ENCODE results near the gene BRCA1. TPM values are rescaled to one million over a fixed set of nuclear protein-coding genes. Genes with fewer than 3 reads are reported as not detected.
A peak's percentile ranks its signal among the peaks of the same experiment; 100 is the strongest.

BRCA1 gene
- polyA plus RNA-seq, 2 of the 4 experiments (the other 2 are of a cell fraction) = 41.0 to 71.8 TPM

DNA sequence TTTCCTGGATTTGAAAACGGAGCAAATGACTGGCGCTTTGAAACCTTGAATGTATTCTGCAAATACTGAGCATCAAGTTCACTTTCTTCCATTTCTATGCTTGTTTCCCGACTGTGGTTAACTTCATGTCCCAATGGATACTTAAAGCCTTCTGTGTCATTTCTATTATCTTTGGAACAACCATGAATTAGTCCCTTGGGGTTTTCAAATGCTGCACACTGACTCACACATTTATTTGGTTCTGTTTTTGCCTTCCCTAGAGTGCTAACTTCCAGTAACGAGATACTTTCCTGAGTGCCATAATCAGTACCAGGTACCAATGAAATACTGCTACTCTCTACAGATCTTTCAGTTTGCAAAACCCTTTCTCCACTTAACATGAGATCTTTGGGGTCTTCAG, 32.3 kb downstream of the BRCA1 start:
- Histone ChIP-seq H3K4me2 (no peak overlapping the region), H3K9me3 (no peaks in the 10 kb centered on the region), H3K4me3 (no peak overlapping the region), H3K27ac (no peak overlapping the region), H3K4me1 (no peaks in the 10 kb centered on the region)
- no peak for ATAC-seq
- TF ChIP-seq BHLHE40 (IDR thresholded peaks at IDR 0.05; ENCODE audit: low read depth, low read length) (no peak), HEYL (CRISPR knock-in tag; IDR thresholded peaks at IDR 0.05) (no peak), FOSL2 (IDR thresholded peaks at IDR 0.05) (no peak), FOSL2 (CRISPR knock-in tag; IDR thresholded peaks at IDR 0.05) (no peak), RCOR1 (IDR thresholded peaks at IDR 0.05; ENCODE audit: low read depth, low read length) (no peak), FOSB (CRISPR knock-in tag; IDR thresholded peaks at IDR 0.05) (no peak)
- CTCF ChIA-PET = interaction anchor here (1.2 kb wide), 1 partner anchor 9 kb away, joined by 3 read pairs; no protein-coding TSS in a partner anchor
- POLR2A ChIA-PET = no interaction called here
- WGBS (ENCODE audit: missing lambda C conversion rate) = 80% methylated on average over 4 of the region's 4 CpGs
- DNase-seq (ENCODE audit: low read depth in 1 of 2, low spot score in 1 of 2) = no peak
- no peak for FAIRE-seq

DNA sequence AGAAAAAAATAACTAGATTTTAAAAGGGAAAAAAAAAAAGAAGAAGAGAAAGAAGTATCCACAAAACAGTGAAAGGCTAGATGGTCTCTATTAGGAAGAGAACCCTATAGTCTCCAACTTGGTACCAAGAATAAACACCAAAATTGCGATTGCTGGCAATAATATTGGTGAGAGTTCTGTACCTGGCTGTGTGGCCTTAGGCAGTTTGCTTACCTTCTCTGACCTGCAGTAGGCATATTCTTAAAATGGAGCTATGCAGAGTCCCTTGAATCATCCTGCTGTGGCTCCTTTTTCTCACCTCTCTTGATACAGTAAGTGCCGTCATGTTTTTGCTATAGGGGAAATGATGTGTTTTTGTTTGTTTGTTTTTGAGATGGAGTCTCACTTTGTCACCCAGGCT, 35.1 kb downstream of the BRCA1 start:
- Histone ChIP-seq H3K4me2 (no peak overlapping the region), H3K9me3 (no peaks in the 10 kb centered on the region), H3K27ac (no peak overlapping the region), H3K4me1 (no peaks in the 10 kb centered on the region), H3K4me3 (no peak overlapping the region)
- TF ChIP-seq CBX2 (IDR thresholded peaks at IDR 0.05; ENCODE audit: borderline replicate concordance, low read depth) (no peak), FOSB (CRISPR knock-in tag; IDR thresholded peaks at IDR 0.05) (no peak), PHF8 (IDR thresholded peaks at IDR 0.05; ENCODE audit: borderline replicate concordance, low read depth) (no peak), RAD21 (conservative IDR thresholded peaks at IDR 0.05 in 1 of 2, IDR thresholded peaks at IDR 0.05 in 1 of 2) (no peak), HOXA7 (CRISPR knock-in tag; IDR thresholded peaks at IDR 0.05) (no peak), JUNB (IDR thresholded peaks at IDR 0.05) (no peak), TP53 (CRISPR knock-in tag; IDR thresholded peaks at IDR 0.05) (no peak)
- FAIRE-seq (no peak), ATAC-seq (no peak), DNase-seq (ENCODE audit: low read depth in 1 of 2, low spot score in 1 of 2) (no peak)
- WGBS (ENCODE audit: missing lambda C conversion rate) = 91% methylated on average over 2 of the region's 2 CpGs
- POLR2A ChIA-PET = no interaction called here
- CTCF ChIA-PET = interaction anchor here (0.7 to 2.1 kb wide), 4 partner anchors 9 to 1606 kb away, joined by 3 to 10 read pairs (median 4); partner anchors contain the start of gene RND2

DNA sequence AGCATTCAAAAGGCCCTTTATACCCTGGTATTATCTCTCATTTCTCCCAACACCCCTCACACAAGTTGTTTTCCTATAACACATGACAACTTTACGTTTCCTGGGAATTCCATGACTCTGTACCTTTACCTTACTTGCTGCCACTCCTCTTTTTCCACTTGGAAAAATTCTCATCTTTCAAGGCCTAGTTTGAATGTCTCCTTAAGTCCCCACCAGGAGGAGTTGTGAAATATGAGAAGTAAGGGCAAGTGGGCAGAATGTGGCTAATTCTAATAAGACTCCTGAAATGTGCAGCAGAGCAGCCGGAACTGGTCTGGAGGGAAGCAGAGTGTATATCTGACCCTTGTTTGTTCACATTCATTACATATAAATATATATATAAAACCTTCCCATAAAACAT, 39.7 kb downstream of the BRCA1 start:
- FAIRE-seq (no peak), ATAC-seq (peak in 1 of 2 experiments; percentile 46; a peak in 3 of 6 replicates), DNase-seq (ENCODE audit: low read depth in 1 of 2, low spot score in 1 of 2) (peak in 1 of 2 experiments; percentile 46)
- TF ChIP-seq SMC3 (IDR thresholded peaks at IDR 0.05) = no peak
- no peak for TF ChIP-seq PBX3 (IDR thresholded peaks at IDR 0.05)
- TF ChIP-seq KDM1A (IDR thresholded peaks at IDR 0.05; ENCODE audit: low read depth) = no peak
- no peak for TF ChIP-seq ZSCAN20 (CRISPR knock-in tag; IDR thresholded peaks at IDR 0.05)
- TF ChIP-seq HOXB5 (CRISPR knock-in tag; IDR thresholded peaks at IDR 0.05) = no peak
- H3K4me3 ChIP-seq = no peak overlapping the region
- H3K4me1 ChIP-seq = no peaks in the 10 kb centered on the region
- 88% methylated on average over 2 of the region's 2 CpGs for WGBS (ENCODE audit: missing lambda C conversion rate)
- POLR2A ChIA-PET = no interaction called here
- no peak overlapping the region for H3K4me2 ChIP-seq
- H3K27ac ChIP-seq = no peak overlapping the region
- no peaks in the 10 kb centered on the region for H3K9me3 ChIP-seq
- CTCF ChIA-PET = interaction anchor here (1.5 kb wide), 1 partner anchor 44 kb away, joined by 4 read pairs; no protein-coding TSS in a partner anchor

DNA sequence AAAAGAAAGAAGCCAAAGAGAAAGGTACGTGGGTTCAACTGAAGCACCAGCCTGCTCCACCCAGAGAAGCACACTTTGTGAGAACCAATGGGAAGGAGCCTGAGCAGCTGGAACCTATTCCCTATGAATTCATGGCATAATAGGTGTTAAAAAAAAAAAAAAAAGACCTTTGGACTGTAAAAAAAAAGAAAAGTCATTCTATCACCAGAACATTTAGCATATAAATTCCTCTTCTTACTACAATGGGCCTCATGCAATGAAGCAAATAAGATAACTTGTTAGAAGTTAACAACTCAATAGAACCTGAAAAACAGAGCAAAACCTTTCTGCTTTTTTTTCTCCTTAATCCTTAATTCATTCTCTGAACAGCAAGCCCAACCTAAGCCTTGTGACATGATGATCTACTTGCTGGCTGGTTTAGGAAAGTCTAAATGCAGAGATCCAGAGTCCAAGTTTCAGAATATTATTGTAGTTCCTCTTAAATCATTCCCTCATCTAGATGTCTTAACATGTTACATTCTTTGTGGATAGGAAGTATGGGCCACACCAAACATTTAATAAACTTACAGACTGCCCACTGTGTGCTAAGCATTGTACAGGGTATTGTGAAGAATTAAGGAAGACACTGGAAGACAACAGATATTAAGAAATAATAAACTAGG, 45.4 kb downstream of the BRCA1 start:
- Histone ChIP-seq H3K4me2 (no peak overlapping the region), H3K4me1 (no peaks in the 10 kb centered on the region), H3K9me3 (no peaks in the 10 kb centered on the region), H3K27ac (no peak overlapping the region), H3K4me3 (no peak overlapping the region)
- TF ChIP-seq EHMT2 (IDR thresholded peaks at IDR 0.05; ENCODE audit: low read depth) (no peak), KDM1A (IDR thresholded peaks at IDR 0.05; ENCODE audit: low read depth) (no peak), RFX5 (IDR thresholded peaks at IDR 0.05) (no peak), FOSB (CRISPR knock-in tag; IDR thresholded peaks at IDR 0.05) (no peak), BHLHE40 (IDR thresholded peaks at IDR 0.05; ENCODE audit: low read depth, low read length) (no peak)
- DNase-seq (ENCODE audit: low read depth in 1 of 2, low spot score in 1 of 2) (no peak), ATAC-seq (no peak), FAIRE-seq (no peak)
- POLR2A ChIA-PET = no interaction called here
- CTCF ChIA-PET = interaction anchor here (0.6 to 1.5 kb wide), 2 partner anchors 82 to 313 kb away, joined by 3 to 5 read pairs; no protein-coding TSS in a partner anchor
- WGBS (ENCODE audit: missing lambda C conversion rate) = 97% methylated on average over 1 of the region's 1 CpG
